GM11168 (cell line): ENCODE results near the gene ALG9.

ENCODE experiments used
- in situ Hi-C: fragments of 300-500 bp; cut with MboI; formaldehyde crosslinking; loops from one replicate; pipeline ENCODE4 v1.12.0; 2022; ENCODE audit warnings: low sequenced_read_pairs; ENCODE audit not compliant: unreplicated experiment

The ALG9 gene

GRCh38 chr11:111774955-111775710, 96.2 kb downstream of the ALG9 start:
- in situ Hi-C loops = loop anchor here (5.0 kb wide), 1 partner anchor 173 kb away; the partner anchor contains the start of gene SIK2

GRCh38 chr11:111772535-111772934, 98.8 kb downstream of the ALG9 start:
- in situ Hi-C loops = loop anchor here (5.0 kb wide), 1 partner anchor 170 kb away; the partner anchor contains the start of gene SIK2

GRCh38 chr11:111771205-111771604, 100.2 kb downstream of the ALG9 start:
- in situ Hi-C loops = loop anchor here (5.0 kb wide), 1 partner anchor 169 kb away; the partner anchor contains the start of gene SIK2

- in situ Hi-C loops = loop anchor here (5.0 kb wide), 1 partner anchor 168 kb away; the partner anchor contains the start of gene SIK2
Observed at GRCh38 chr11:111770581-111771134, 100.7 kb downstream of the ALG9 start.

GRCh38 chr11:111766834-111767142, 104.6 kb downstream of the ALG9 start:
- in situ Hi-C loops = no loop called here

GRCh38 chr11:111765984-111766833, 105.2 kb downstream of the ALG9 start, which contains the start of gene PPP2R1B:
TSS of gene PPP2R1B (minus strand) at chr11:111766389. CDS start at chr11:111766361, 28 bp downstream.
- in situ Hi-C loops = no loop called here

GRCh38 chr11:111765320-111765983, 105.9 kb downstream of the ALG9 start:
- in situ Hi-C loops = no loop called here

- in situ Hi-C loops = no loop called here
Observed at GRCh38 chr11:111764621-111765020, 106.8 kb downstream of the ALG9 start.

GRCh38 chr11:111762981-111763643, 108.3 kb downstream of the ALG9 start:
- in situ Hi-C loops = no loop called here

- in situ Hi-C loops = no loop called here
Observed at GRCh38 chr11:111762526-111762925, 108.9 kb downstream of the ALG9 start.

- in situ Hi-C loops = no loop called here
Observed at GRCh38 chr11:111761036-111761435, 110.3 kb downstream of the ALG9 start.

- in situ Hi-C loops = no loop called here
Observed at GRCh38 chr11:111759778-111760407, 111.5 kb downstream of the ALG9 start.

- in situ Hi-C loops = no loop called here
Observed at GRCh38 chr11:111759376-111759775, 112.0 kb downstream of the ALG9 start.

GRCh38 chr11:111756097-111756496, 115.3 kb downstream of the ALG9 start:
- in situ Hi-C loops = no loop called here

- in situ Hi-C loops = no loop called here
Observed at GRCh38 chr11:111749646-111750045, 121.7 kb downstream of the ALG9 start.

GRCh38 chr11:111748035-111748804, 123.2 kb downstream of the ALG9 start:
- in situ Hi-C loops = no loop called here

GRCh38 chr11:111745719-111746504, 125.5 kb downstream of the ALG9 start:
- in situ Hi-C loops = no loop called here

- in situ Hi-C loops = no loop called here
Observed at GRCh38 chr11:111743700-111744099, 127.7 kb downstream of the ALG9 start.
